Lower lobe of right lung (tissue), 2 donors: Measurements from ENCODE around the gene PAQR5. TPM values are rescaled to one million over a fixed set of nuclear protein-coding genes. Genes with fewer than 3 reads are reported as not detected.

Experiments used
- ATAC-seq, 2 donors: fragments of 200-7000 bp; cut with Tn5 transposase; one replicate each; pipeline ENCODE4 v1.9.1; 2020 to 2022; ENCODE audit warnings: mild to moderate bottlenecking in 2 of 2, moderate library complexity in 2 of 2
- DNase-seq: peaks from one replicate; pipeline ENCODE4 v3.0.0-alpha.2; 2020
- H3K27ac ChIP-seq: fragments of 200-600 bp; one replicate; pipeline ENCODE4 v1.8.0; 2022
- H3K27me3 ChIP-seq: fragments of 200-600 bp; one replicate; pipeline ENCODE4 v1.8.0; 2022; ENCODE audit warnings: low read depth
- H3K36me3 ChIP-seq: fragments of 200-600 bp; one replicate; pipeline ENCODE4 v1.8.0; 2022; ENCODE audit warnings: mild to moderate bottlenecking
- H3K4me1 ChIP-seq: fragments of 200-600 bp; one replicate; pipeline ENCODE4 v1.8.0; 2022
- H3K4me3 ChIP-seq: fragments of 200-600 bp; one replicate; pipeline ENCODE4 v1.8.0; 2022; ENCODE audit warnings: mild to moderate bottlenecking
- H3K9me3 ChIP-seq: fragments of 200-600 bp; one replicate; pipeline ENCODE4 v1.8.0; 2022
- CTCF ChIP-seq: fragments of 200-600 bp; IDR thresholded peaks from one replicate; pipeline ENCODE4 v1.8.0; 2022; ENCODE audit warnings: antibody characterized with exemption, mild to moderate bottlenecking
- intact Hi-C: fragments of 100-400 bp; cut with DNase I; formaldehyde crosslinking; loops from one replicate; pipeline ENCODE4 v1.11.0; 2022
- total RNA-seq: library from RNA; stranded (reverse); fragmentation: NEBNext Ultra II Directional; extraction: Animal tissue kit (Norgen Biotek cat#: 25700); gene quantifications from one replicate; pipeline ENCODE4 v1.2.1, GENCODE V29; 2021
- donor health status: DM: no; HTN: yes; CAD: no; lungs with severe emphysema.

The PAQR5 gene
- total RNA-seq, 1 donor from 2014 or later = 30.6 TPM

- H3K36me3 ChIP-seq = no peaks in the 10 kb centered on the region
- no peak for TF ChIP-seq CTCF
- H3K27me3 ChIP-seq = no peaks in the 10 kb centered on the region
- peak overlapping the region; percentile 20 for H3K4me3 ChIP-seq
- no peaks in the 10 kb centered on the region for H3K9me3 ChIP-seq
- H3K27ac ChIP-seq = no peak overlapping the region
- intact Hi-C loops = no loop called here
- ATAC-seq (no peak), DNase-seq (no peak)
- peaks cover 5% of the 10 kb centered on the region for H3K4me1 ChIP-seq
These were observed 16.0 kb downstream of the PAQR5 start for GRCh38 chr15:69314736-69315135.

GRCh38 chr15:69315402-69316110 lies 16.8 kb downstream of the PAQR5 start:
- Histone ChIP-seq H3K4me3 (peak overlapping the region; percentile 20), H3K36me3 (no peaks in the 10 kb centered on the region), H3K9me3 (no peaks in the 10 kb centered on the region), H3K27me3 (no peaks in the 10 kb centered on the region), H3K27ac (peak overlapping the region; percentile 18), H3K4me1 (peaks cover 13% of the 10 kb centered on the region)
- no peak for ATAC-seq
- no peak for TF ChIP-seq CTCF
- intact Hi-C loops = no loop called here
- no peak for DNase-seq

GRCh38 chr15:69316291-69316690 lies 17.6 kb downstream of the PAQR5 start:
- Histone ChIP-seq H3K27ac (no peak overlapping the region), H3K4me3 (peak overlapping the region; percentile 20), H3K9me3 (no peaks in the 10 kb centered on the region), H3K36me3 (no peaks in the 10 kb centered on the region), H3K4me1 (peaks cover 21% of the 10 kb centered on the region), H3K27me3 (no peaks in the 10 kb centered on the region)
- TF ChIP-seq CTCF = no peak
- no peak for ATAC-seq
- intact Hi-C loops = no loop called here
- no peak for DNase-seq

- intact Hi-C loops = no loop called here
- H3K4me1 ChIP-seq = peaks cover 26% of the 10 kb centered on the region
- ATAC-seq (no peak), DNase-seq (no peak)
- no peak overlapping the region for H3K27ac ChIP-seq
- no peak overlapping the region for H3K4me3 ChIP-seq
- H3K36me3 ChIP-seq = no peaks in the 10 kb centered on the region
- no peak for TF ChIP-seq CTCF
- no peaks in the 10 kb centered on the region for H3K9me3 ChIP-seq
- H3K27me3 ChIP-seq = no peaks in the 10 kb centered on the region
These were observed 18.7 kb downstream of the PAQR5 start for GRCh38 chr15:69317392-69317841.

GRCh38 chr15:69318033-69318432 lies 19.3 kb downstream of the PAQR5 start:
- H3K9me3 ChIP-seq = no peaks in the 10 kb centered on the region
- intact Hi-C loops = no loop called here
- DNase-seq (no peak), ATAC-seq (no peak)
- no peak overlapping the region for H3K27ac ChIP-seq
- no peak for TF ChIP-seq CTCF
- no peak overlapping the region for H3K4me3 ChIP-seq
- H3K4me1 ChIP-seq = peaks cover 26% of the 10 kb centered on the region
- no peaks in the 10 kb centered on the region for H3K27me3 ChIP-seq
- no peaks in the 10 kb centered on the region for H3K36me3 ChIP-seq
